H9 (cell line): ENCODE data around the gene CBFA2T2. TPM values are rescaled to one million over a fixed set of nuclear protein-coding genes. Genes with fewer than 3 reads are reported as not detected.

Source experiments
- DNase-seq: peaks from one replicate; pipeline ENCODE4 v3.0.0-alpha.2; 2017
- H2AFZ ChIP-seq: one replicate; pipeline ENCODE4 v1.6.1; 2013; ENCODE audit warnings: mild to moderate bottlenecking, low read length, control low read depth, moderate library complexity
- H2AK5ac ChIP-seq: 2 replicates; pipeline ENCODE4 v1.6.1; 2013; ENCODE audit warnings: low read length, control low read depth, mixed read lengths; ENCODE audit not compliant: insufficient read length
- H2BK120ac ChIP-seq: one replicate; pipeline ENCODE4 v1.6.1; 2013; ENCODE audit warnings: low read depth, mild to moderate bottlenecking, low read length, control low read depth, inconsistent platforms; ENCODE audit not compliant: poor library complexity, severe bottlenecking
- H2BK12ac ChIP-seq: 2 replicates; pipeline ENCODE4 v1.6.1; 2013; ENCODE audit warnings: low read length, control low read depth, mixed read lengths, low read depth; ENCODE audit not compliant: insufficient read length
- H2BK15ac ChIP-seq: 2 replicates; pipeline ENCODE4 v1.6.1; 2013; ENCODE audit warnings: low read depth, low read length, control low read depth
- H2BK20ac ChIP-seq: one replicate; pipeline ENCODE4 v1.6.1; 2013; ENCODE audit warnings: low read depth, mild to moderate bottlenecking, low read length, control low read depth, inconsistent platforms; ENCODE audit not compliant: poor library complexity, severe bottlenecking
- H2BK5ac ChIP-seq: 2 replicates; pipeline ENCODE4 v1.6.1; 2013; ENCODE audit warnings: low read length, control low read depth, mixed read lengths; ENCODE audit not compliant: insufficient read length
- H3K14ac ChIP-seq: 2 replicates; pipeline ENCODE4 v1.6.1; 2013; ENCODE audit warnings: low read length, control low read depth; ENCODE audit not compliant: insufficient read depth
- H3K18ac ChIP-seq: 2 replicates; pipeline ENCODE4 v1.6.1; 2013; ENCODE audit warnings: low read depth, mild to moderate bottlenecking, mixed read lengths, low read length, control low read depth; ENCODE audit not compliant: insufficient read length
- H3K23ac ChIP-seq: 2 replicates; pipeline ENCODE4 v1.6.1; 2013; ENCODE audit warnings: low read length, control low read depth, mixed read lengths, low read depth; ENCODE audit not compliant: insufficient read length
- H3K23me2 ChIP-seq: 2 replicates; pipeline ENCODE4 v1.6.1; 2013; ENCODE audit warnings: low read depth, mild to moderate bottlenecking, mixed read lengths, low read length, control low read depth; ENCODE audit not compliant: insufficient read length, poor library complexity, severe bottlenecking
- H3K27ac ChIP-seq: 2 replicates; pipeline ENCODE4 v1.5.1; 2013; ENCODE audit warnings: low read length, control low read depth, mixed read lengths, low read depth; ENCODE audit not compliant: insufficient read length
- H3K27me3 ChIP-seq: 2 replicates; pipeline ENCODE4 v1.6.1; 2013; ENCODE audit warnings: low read length, control low read depth, inconsistent platforms; ENCODE audit not compliant: insufficient read depth
- H3K4ac ChIP-seq: 2 replicates; pipeline ENCODE4 v1.6.1; 2013; ENCODE audit warnings: low read depth, mild to moderate bottlenecking, control low read depth, inconsistent platforms, low read length, moderate library complexity
- H3K4me1 ChIP-seq: 2 replicates; pipeline ENCODE4 v1.6.1; 2013; ENCODE audit warnings: low read length, control low read depth, inconsistent platforms; ENCODE audit not compliant: insufficient read depth
- H3K4me2 ChIP-seq: 2 replicates; pipeline ENCODE4 v1.6.1; 2013; ENCODE audit warnings: low read length, control low read depth, mixed read lengths; ENCODE audit not compliant: insufficient read length, insufficient read depth
- H3K56ac ChIP-seq: 2 replicates; pipeline ENCODE4 v1.6.1; 2013; ENCODE audit warnings: low read depth, mild to moderate bottlenecking, mixed read lengths, low read length, control low read depth; ENCODE audit not compliant: insufficient read length
- H3K79me1 ChIP-seq: 2 replicates; pipeline ENCODE4 v1.6.1; 2013; ENCODE audit warnings: low read depth, mild to moderate bottlenecking, moderate library complexity, low read length, control low read depth, inconsistent platforms; ENCODE audit not compliant: insufficient read depth, poor library complexity, severe bottlenecking
- H3K79me2 ChIP-seq: 2 replicates; pipeline ENCODE4 v1.6.1; 2013; ENCODE audit warnings: low read length, control low read depth, inconsistent platforms; ENCODE audit not compliant: insufficient read depth
- H3K9ac ChIP-seq: 2 replicates; pipeline ENCODE4 v1.6.1; 2013; ENCODE audit warnings: low read length, control low read depth, mixed read lengths; ENCODE audit not compliant: insufficient read length; ENCODE audit errors: extremely low read depth
- H3K9me3 ChIP-seq: one replicate; pipeline ENCODE4 v1.6.1; 2013; ENCODE audit warnings: low read depth, low read length, inconsistent platforms; ENCODE audit not compliant: control insufficient read depth
- H3T11ph ChIP-seq: one replicate; pipeline ENCODE4 v1.6.1; 2013; ENCODE audit warnings: mild to moderate bottlenecking, low read length, control low read depth, inconsistent platforms
- H4K20me1 ChIP-seq: one replicate; pipeline ENCODE4 v1.6.1; 2013; ENCODE audit not compliant: control insufficient read depth, insufficient read length, insufficient read depth
- H4K5ac ChIP-seq: 2 replicates; pipeline ENCODE4 v1.6.1; 2013; ENCODE audit warnings: low read depth, mild to moderate bottlenecking, mixed read lengths, low read length, control low read depth; ENCODE audit not compliant: insufficient read length
- H4K8ac ChIP-seq: replicated peaks from 2 replicates; pipeline ENCODE4 v1.6.1; 2013; ENCODE audit warnings: low read length, control low read depth, mixed read lengths, low read depth; ENCODE audit not compliant: insufficient read length
- H4K91ac ChIP-seq: 2 replicates; pipeline ENCODE4 v1.6.1; 2013; ENCODE audit warnings: low read depth, mild to moderate bottlenecking, moderate library complexity, mixed read lengths, low read length, control low read depth; ENCODE audit not compliant: insufficient read length
- H3K27ac Mint-ChIP-seq, 3 experiments: 2 replicates in 2 of 3; 3 replicates in 1 of 3; pipeline ENCODE4 v1.8.0; 2020 to 2021; ENCODE audit warnings: mixed read lengths in 3 of 3, mild to moderate bottlenecking in 1 of 3, moderate library complexity in 1 of 3
- H3K27me3 Mint-ChIP-seq: 2 replicates; pipeline ENCODE4 v1.8.0; 2021; ENCODE audit warnings: low read depth, mild to moderate bottlenecking, moderate library complexity, mixed read lengths
- H3K36me3 Mint-ChIP-seq, 3 experiments: 2 replicates in 2 of 3; 3 replicates in 1 of 3; pipeline ENCODE4 v1.8.0; 2020 to 2021; ENCODE audit warnings: low read depth in 3 of 3, mixed read lengths in 3 of 3; ENCODE audit not compliant: insufficient read depth in 1 of 3
- H3K4me1 Mint-ChIP-seq, 2 experiments: 2 replicates each; pipeline ENCODE4 v1.8.0; 2020; ENCODE audit warnings: mixed read lengths in 2 of 2
- H3K4me3 Mint-ChIP-seq, 2 experiments: 2 replicates in 1 of 2; 3 replicates in 1 of 2; pipeline ENCODE4 v1.8.0; 2020 to 2021; ENCODE audit warnings: mild to moderate bottlenecking in 2 of 2, mixed read lengths in 2 of 2, moderate library complexity in 1 of 2
- H3K9me3 Mint-ChIP-seq, 2 experiments: 2 replicates in 1 of 2; 3 replicates in 1 of 2; pipeline ENCODE4 v1.8.0; 2020; ENCODE audit warnings: mild to moderate bottlenecking in 2 of 2, mixed read lengths in 2 of 2, moderate library complexity in 1 of 2
- CTCF ChIP-seq: fragments of 200-600 bp; sonication (generic); conservative IDR thresholded peaks from 3 replicates; pipeline ENCODE4 v1.8.0; 2021; ENCODE audit warnings: antibody characterized with exemption, mild to moderate bottlenecking
- WGBS: extraction: QIAGEN DNeasy Blood & Tissue Kit; methylation state at CpG from one replicate; pipeline ENCODE4 v1.1.7; 2013; ENCODE audit warnings: missing lambda C conversion rate, low lambda C conversion rate, mixed read lengths; ENCODE audit not compliant: insufficient read length; ENCODE audit errors: extremely low coverage; 5-methylcytosine and 5-hydroxymethylcytosine counted together
- total RNA-seq: library from RNA; stranded (reverse); gene quantifications from 2 replicates; pipeline ENCODE4 v1.2.1, GENCODE V29; 2021

CBFA2T2 gene
- total RNA-seq, 1 experiment from 2014 or later: 11.2 TPM

GRCh38 chr20:33537608-33538007 is 47.7 kb downstream of the CBFA2T2 start:
- Histone ChIP-seq H4K8ac (no peak overlapping the region), H3K23me2 (no peaks in the 10 kb centered on the region), H2BK5ac (no peak overlapping the region), H3K18ac (no peak overlapping the region), H4K91ac (no peak overlapping the region), H3K14ac (no peak overlapping the region), H2BK12ac (no peak overlapping the region), H3T11ph (no peak overlapping the region), H4K20me1 (no peaks in the 10 kb centered on the region), H3K79me2 (no peaks in the 10 kb centered on the region; the same call in 1 of the 2 replicates), H3K4ac (no peak overlapping the region), H2BK120ac (no peak overlapping the region), H3K4me1 (no peaks in the 10 kb centered on the region), H3K9ac (no peak overlapping the region), H2AK5ac (no peak overlapping the region), H2BK15ac (no peak overlapping the region), H2AFZ (no peak overlapping the region), H3K79me1 (no peaks in the 10 kb centered on the region), H3K27ac (no peak overlapping the region), H2BK20ac (no peak overlapping the region), H3K27me3 (no peaks in the 10 kb centered on the region), H3K4me2 (no peak overlapping the region), H3K9me3 (no peaks in the 10 kb centered on the region), H3K56ac (no peak overlapping the region), H4K5ac (no peak overlapping the region), H3K23ac (no peak overlapping the region)
- no peak for DNase-seq
- WGBS: no CpG with 5 or more reads among the region's 2 CpGs
- no peak for TF ChIP-seq CTCF
- Mint-ChIP-seq H3K27me3 (peaks cover 3% of the 10 kb centered on the region; the same call in 1 of the 2 replicates), H3K27ac (no peak overlapping the region), H3K4me3 (peak overlapping the region in 1 of 2 experiments; percentile 43; a peak in 1 of 5 replicates), H3K36me3 (peaks cover 11 to 18% (median 14%) of the 10 kb centered on the region in 3 experiments), H3K9me3 (peaks cover 12 to 15% of the 10 kb centered on the region in 2 experiments), H3K4me1 (no peaks in the 10 kb centered on the region)
